Endothelial cell (in vitro differentiated cells): Measurements from ENCODE around the gene LRRC43. TPM values are rescaled to one million over a fixed set of nuclear protein-coding genes. Genes with fewer than 3 reads are reported as not detected.

ENCODE experiments used
- DNase-seq: peaks from one replicate; pipeline ENCODE4 v3.0.0; 2021; ENCODE audit warnings: low spot score
- H3K27ac Mint-ChIP-seq: one replicate; pipeline ENCODE4 v1.8.0; 2021; ENCODE audit warnings: mixed read lengths, inconsistent platforms; ENCODE audit not compliant: unreplicated experiment
- H3K27me3 Mint-ChIP-seq: one replicate; pipeline ENCODE4 v1.8.0; 2021; ENCODE audit warnings: mild to moderate bottlenecking, moderate library complexity, mixed read lengths, inconsistent platforms; ENCODE audit not compliant: unreplicated experiment
- H3K36me3 Mint-ChIP-seq: one replicate; pipeline ENCODE4 v1.8.0; 2021; ENCODE audit warnings: mild to moderate bottlenecking, low read depth, mixed read lengths, inconsistent platforms; ENCODE audit not compliant: unreplicated experiment
- H3K4me1 Mint-ChIP-seq: one replicate; pipeline ENCODE4 v1.8.0; 2021; ENCODE audit warnings: mild to moderate bottlenecking, mixed read lengths, inconsistent platforms; ENCODE audit not compliant: unreplicated experiment
- H3K4me3 Mint-ChIP-seq: one replicate; pipeline ENCODE4 v1.8.0; 2021; ENCODE audit warnings: mild to moderate bottlenecking, mixed read lengths, inconsistent platforms; ENCODE audit not compliant: unreplicated experiment
- H3K9me3 Mint-ChIP-seq: one replicate; pipeline ENCODE4 v1.8.0; 2021; ENCODE audit warnings: mixed read lengths, inconsistent platforms; ENCODE audit not compliant: unreplicated experiment
- total RNA-seq: library from RNA; stranded (reverse); fragmentation: NEBNext Ultra II Directional; extraction: Animal tissue kit (Norgen Biotek cat#: 25700); gene quantifications from one replicate; pipeline ENCODE4 v1.2.1, GENCODE V29; 2021; ENCODE audit not compliant: unreplicated experiment
- TF ChIP-seq, protein P1 (sequence below): fragments of 200-600 bp; sonication (generic); IDR thresholded peaks from one replicate; pipeline ENCODE4 v1.5.0; 2021; ENCODE audit warnings: antibody characterized with exemption; ENCODE audit not compliant: unreplicated experiment

The LRRC43 gene
- total RNA-seq, 1 donor from 2014 or later, result 0.31 TPM

DNA sequence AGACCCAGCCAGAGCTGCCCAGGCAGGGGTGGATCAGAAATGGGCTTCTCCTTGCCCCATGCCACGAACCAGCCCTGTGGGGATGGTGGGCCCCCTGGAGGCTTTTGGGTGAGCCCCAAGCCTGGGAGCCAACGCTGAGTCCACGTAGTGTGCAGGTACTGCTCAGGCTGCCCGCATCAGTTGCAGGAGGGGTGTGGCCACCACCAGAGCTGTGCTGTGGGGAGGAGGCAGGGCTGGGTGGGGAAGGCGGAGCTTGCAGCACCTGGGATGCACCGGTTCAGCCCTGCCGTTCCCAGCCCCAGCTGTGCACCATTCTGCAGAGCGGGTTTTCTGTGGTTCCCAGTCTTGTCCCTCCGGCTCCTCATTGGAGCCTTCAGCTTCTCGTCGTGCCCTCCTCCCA, 45.2 kb upstream of the LRRC43 start:
- Mint-ChIP-seq H3K36me3 (peaks cover 50% of the 10 kb centered on the region), H3K27ac (no peak overlapping the region), H3K9me3 (no peaks in the 10 kb centered on the region), H3K4me1 (no peaks in the 10 kb centered on the region), H3K4me3 (no peak overlapping the region), H3K27me3 (peaks cover 11% of the 10 kb centered on the region)
- no peak for DNase-seq
- TF ChIP-seq, protein P1, sequence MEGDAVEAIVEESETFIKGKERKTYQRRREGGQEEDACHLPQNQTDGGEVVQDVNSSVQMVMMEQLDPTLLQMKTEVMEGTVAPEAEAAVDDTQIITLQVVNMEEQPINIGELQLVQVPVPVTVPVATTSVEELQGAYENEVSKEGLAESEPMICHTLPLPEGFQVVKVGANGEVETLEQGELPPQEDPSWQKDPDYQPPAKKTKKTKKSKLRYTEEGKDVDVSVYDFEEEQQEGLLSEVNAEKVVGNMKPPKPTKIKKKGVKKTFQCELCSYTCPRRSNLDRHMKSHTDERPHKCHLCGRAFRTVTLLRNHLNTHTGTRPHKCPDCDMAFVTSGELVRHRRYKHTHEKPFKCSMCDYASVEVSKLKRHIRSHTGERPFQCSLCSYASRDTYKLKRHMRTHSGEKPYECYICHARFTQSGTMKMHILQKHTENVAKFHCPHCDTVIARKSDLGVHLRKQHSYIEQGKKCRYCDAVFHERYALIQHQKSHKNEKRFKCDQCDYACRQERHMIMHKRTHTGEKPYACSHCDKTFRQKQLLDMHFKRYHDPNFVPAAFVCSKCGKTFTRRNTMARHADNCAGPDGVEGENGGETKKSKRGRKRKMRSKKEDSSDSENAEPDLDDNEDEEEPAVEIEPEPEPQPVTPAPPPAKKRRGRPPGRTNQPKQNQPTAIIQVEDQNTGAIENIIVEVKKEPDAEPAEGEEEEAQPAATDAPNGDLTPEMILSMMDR, result no peak

DNA sequence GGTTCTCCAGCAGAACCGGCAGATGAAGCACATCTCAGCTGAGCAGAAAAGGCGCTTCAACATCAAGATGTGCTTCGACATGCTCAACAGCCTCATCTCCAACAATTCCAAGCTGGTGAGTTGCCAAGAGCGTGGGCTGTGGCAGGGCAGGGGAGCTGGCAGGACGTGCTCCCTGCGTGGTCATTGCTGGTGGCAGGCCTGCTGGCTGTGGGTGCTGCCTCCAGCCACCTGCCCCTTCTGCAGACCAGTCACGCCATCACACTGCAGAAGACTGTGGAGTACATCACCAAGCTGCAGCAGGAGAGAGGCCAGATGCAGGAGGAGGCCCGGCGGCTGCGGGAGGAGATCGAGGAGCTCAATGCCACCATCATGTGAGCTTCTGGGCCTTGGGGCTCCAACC, 44.7 kb upstream of the LRRC43 start:
- H3K4me3 Mint-ChIP-seq, result no peak overlapping the region
- H3K9me3 Mint-ChIP-seq, result no peaks in the 10 kb centered on the region
- H3K36me3 Mint-ChIP-seq, result peaks cover 55% of the 10 kb centered on the region
- H3K27ac Mint-ChIP-seq, result no peak overlapping the region
- TF ChIP-seq, protein P1, result no peak
- H3K4me1 Mint-ChIP-seq, result no peaks in the 10 kb centered on the region
- H3K27me3 Mint-ChIP-seq, result peaks cover 11% of the 10 kb centered on the region
- no peak for DNase-seq

GRCh38 chr12:122138616-122139015, 44.3 kb upstream of the LRRC43 start:
- no peak overlapping the region for H3K4me3 Mint-ChIP-seq

DNA sequence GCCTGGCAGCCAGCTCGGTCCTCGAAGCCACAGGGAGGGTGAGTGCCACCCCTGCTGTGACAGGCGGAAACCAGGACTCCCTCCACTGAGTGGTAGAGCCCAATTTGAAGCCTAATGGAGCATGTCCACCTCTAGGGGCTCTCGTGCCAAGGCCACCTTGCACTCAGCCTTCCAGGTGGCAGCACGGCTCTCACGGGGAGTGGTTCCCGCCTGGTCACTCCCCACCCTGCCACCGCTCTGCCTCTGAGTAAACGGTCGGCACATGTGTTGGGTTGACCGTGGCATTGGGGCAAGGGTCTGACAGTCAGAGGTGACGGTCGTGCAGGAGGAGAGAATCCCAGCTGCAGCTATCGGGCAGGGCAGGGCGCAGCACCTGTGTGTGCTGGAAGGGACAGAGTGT, 43.7 kb upstream of the LRRC43 start:
- Mint-ChIP-seq H3K9me3 (peaks cover 4% of the 10 kb centered on the region), H3K4me3 (no peak overlapping the region), H3K27ac (no peak overlapping the region), H3K4me1 (no peaks in the 10 kb centered on the region), H3K36me3 (peaks cover 55% of the 10 kb centered on the region), H3K27me3 (peaks cover 7% of the 10 kb centered on the region)
- TF ChIP-seq, protein P1, result no peak
- no peak for DNase-seq

More at GRCh38 chr12:122138616-122139015, 44.3 kb upstream of the LRRC43 start:
- peaks cover under 1% of the 10 kb centered on the region for H3K9me3 Mint-ChIP-seq
- peaks cover 8% of the 10 kb centered on the region for H3K27me3 Mint-ChIP-seq
- no peaks in the 10 kb centered on the region for H3K4me1 Mint-ChIP-seq
- H3K27ac Mint-ChIP-seq, result no peak overlapping the region
- peaks cover 55% of the 10 kb centered on the region for H3K36me3 Mint-ChIP-seq
- no peak for DNase-seq
- TF ChIP-seq, protein P1, result no peak

DNA sequence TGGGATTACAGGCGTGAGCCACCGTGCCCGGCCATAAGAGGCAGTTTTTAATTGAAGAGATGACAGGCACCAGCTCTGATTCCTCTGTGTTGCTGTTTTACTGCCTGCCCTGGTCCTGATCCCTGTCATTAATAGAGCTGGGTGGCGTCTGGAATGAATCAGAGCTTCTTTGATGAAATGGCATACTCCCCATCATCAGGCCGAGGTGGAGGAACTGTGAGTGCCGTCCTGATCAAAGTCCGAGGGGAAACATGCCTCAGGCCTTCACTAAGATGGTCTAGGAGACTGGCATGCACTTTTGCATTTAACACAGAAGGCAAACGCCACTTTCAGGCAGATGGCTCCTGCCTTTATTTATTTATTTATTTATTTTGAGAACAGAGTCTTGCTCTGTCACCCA, 43.0 kb upstream of the LRRC43 start:
- TF ChIP-seq, protein P1, result no peak
- Mint-ChIP-seq H3K4me1 (no peaks in the 10 kb centered on the region), H3K36me3 (peaks cover 52% of the 10 kb centered on the region), H3K27me3 (peaks cover 8% of the 10 kb centered on the region), H3K9me3 (peaks cover 4% of the 10 kb centered on the region), H3K27ac (no peak overlapping the region), H3K4me3 (no peak overlapping the region)
- no peak for DNase-seq
